SU-DHL-6 (cell line): ENCODE measurements around the gene TP53TG3F.
"Not testable (repeated sequence)": the region's sequence is repeated elsewhere in the genome, so short reads cannot be mapped to it uniquely, and the experiment has no call there.

Experiments
- EZH2phosphoT487 ChIP-seq: fragments of 200-600 bp; sonication (generic), shearing (Covaris generic); conservative IDR thresholded peaks from 2 replicates; pipeline ENCODE4 v1.6.1; 2018; ENCODE audit warnings: mild to moderate bottlenecking, antibody characterized with exemption, low read length, moderate library complexity, mixed read lengths
- TF ChIP-seq, protein P1 (sequence below): fragments of 200-600 bp; sonication (generic); IDR thresholded peaks from one replicate; pipeline ENCODE4 v1.5.1; 2017; ENCODE audit warnings: antibody characterized with exemption, mild to moderate bottlenecking, low read length, moderate library complexity; ENCODE audit not compliant: insufficient read depth, poor library complexity, severe bottlenecking

DNA sequence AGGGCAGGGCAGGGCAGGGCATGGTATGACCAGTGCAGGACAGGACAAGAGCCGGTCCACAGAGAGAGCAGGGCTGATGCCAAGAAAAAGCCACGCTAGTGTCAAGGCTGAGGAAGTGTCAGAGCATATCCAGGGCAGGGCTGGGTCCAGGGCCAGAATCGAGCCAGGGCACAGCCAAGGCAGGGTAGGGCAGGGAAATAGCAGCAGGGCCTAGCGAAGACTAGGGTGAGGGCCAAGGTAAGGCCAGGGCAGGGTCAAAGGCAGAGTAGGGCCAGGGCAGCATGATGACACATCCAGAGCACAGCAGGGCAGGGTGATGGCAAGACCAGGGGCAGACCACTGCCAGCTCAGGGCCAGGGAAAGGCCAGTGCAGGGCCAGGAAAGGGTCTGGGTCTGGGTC is 49.7 kb downstream of the TP53TG3F start:
- TF ChIP-seq, protein P1, sequence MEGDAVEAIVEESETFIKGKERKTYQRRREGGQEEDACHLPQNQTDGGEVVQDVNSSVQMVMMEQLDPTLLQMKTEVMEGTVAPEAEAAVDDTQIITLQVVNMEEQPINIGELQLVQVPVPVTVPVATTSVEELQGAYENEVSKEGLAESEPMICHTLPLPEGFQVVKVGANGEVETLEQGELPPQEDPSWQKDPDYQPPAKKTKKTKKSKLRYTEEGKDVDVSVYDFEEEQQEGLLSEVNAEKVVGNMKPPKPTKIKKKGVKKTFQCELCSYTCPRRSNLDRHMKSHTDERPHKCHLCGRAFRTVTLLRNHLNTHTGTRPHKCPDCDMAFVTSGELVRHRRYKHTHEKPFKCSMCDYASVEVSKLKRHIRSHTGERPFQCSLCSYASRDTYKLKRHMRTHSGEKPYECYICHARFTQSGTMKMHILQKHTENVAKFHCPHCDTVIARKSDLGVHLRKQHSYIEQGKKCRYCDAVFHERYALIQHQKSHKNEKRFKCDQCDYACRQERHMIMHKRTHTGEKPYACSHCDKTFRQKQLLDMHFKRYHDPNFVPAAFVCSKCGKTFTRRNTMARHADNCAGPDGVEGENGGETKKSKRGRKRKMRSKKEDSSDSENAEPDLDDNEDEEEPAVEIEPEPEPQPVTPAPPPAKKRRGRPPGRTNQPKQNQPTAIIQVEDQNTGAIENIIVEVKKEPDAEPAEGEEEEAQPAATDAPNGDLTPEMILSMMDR: not testable (repeated sequence)
- not testable (repeated sequence) for TF ChIP-seq EZH2phosphoT487
